PC-9 (cell line): ENCODE results near the gene PC.

Experiments
- CTCF ChIP-seq: fragments of 200-600 bp; sonication (generic); conservative IDR thresholded peaks from 2 replicates; pipeline ENCODE4 v1.6.1; 2017; ENCODE audit warnings: mixed run types, antibody characterized with exemption, mild to moderate bottlenecking, moderate library complexity
- EZH2 ChIP-seq: fragments of 200-600 bp; sonication (generic); IDR thresholded peaks from 2 replicates; pipeline ENCODE4 v1.8.0; 2017; ENCODE audit warnings: antibody characterized with exemption, low read depth

GRCh38 chr11:66889960-66890359 lies 68.2 kb downstream of the PC start:
- TF ChIP-seq CTCF = no peak
- TF ChIP-seq EZH2 = no peak
